ENCODE data around the gene ZNF420.
"Not testable (repeated sequence)": the region's sequence is repeated elsewhere in the genome, so short reads cannot be mapped to it uniquely, and the experiment has no call there.

The ZNF420 gene

GRCh38 chr19:37082307-37082706 lies 4.1 kb downstream of the ZNF420 start:
- Histone ChIP-seq H3K36me3 (ENCODE audit: insufficient read depth, low read depth, low read length) (0 out of 2 replicates have a peak, but pooled peaks cover 4% of the 10 kb centered on the region), H3K9ac (ENCODE audit: low read depth, low read length) (no peak overlapping the region), H3K4me3 (ENCODE audit: low read length) (no peak overlapping the region), H3K27ac (ENCODE audit: low read length) (no peak overlapping the region), H3K9me3 (ENCODE audit: insufficient read depth, low read depth, low read length) (peaks cover 54% of the 10 kb centered on the region), H3K4me1 (ENCODE audit: insufficient read depth, low read length) (no peaks in the 10 kb centered on the region), H3K27me3 (ENCODE audit: insufficient read depth, low read length) (no peaks in the 10 kb centered on the region)

GRCh38 chr19:37087110-37087509 lies 8.9 kb downstream of the ZNF420 start:
- Histone ChIP-seq H3K36me3 (ENCODE audit: insufficient read depth, low read depth, low read length) (peaks cover 30% of the 10 kb centered on the region; the same call in 1 of the 2 replicates), H3K4me3 (ENCODE audit: low read length) (no peak overlapping the region)

GRCh38 chr19:37095859-37096258 lies 17.6 kb downstream of the ZNF420 start:
- Histone ChIP-seq H3K27me3 (ENCODE audit: insufficient read depth, low read length) (no peaks in the 10 kb centered on the region), H3K27ac (ENCODE audit: low read length) (no peak overlapping the region), H3K4me1 (ENCODE audit: insufficient read depth, low read length) (no peaks in the 10 kb centered on the region), H3K9me3 (ENCODE audit: insufficient read depth, low read depth, low read length) (peaks cover 87% of the 10 kb centered on the region), H3K4me3 (ENCODE audit: low read length) (no peak overlapping the region), H3K9ac (ENCODE audit: low read depth, low read length) (no peak overlapping the region), H3K36me3 (ENCODE audit: insufficient read depth, low read depth, low read length) (peaks cover 52% of the 10 kb centered on the region)

More at GRCh38 chr19:37087110-37087509, 8.9 kb downstream of the ZNF420 start:
- no peak overlapping the region for H3K27ac ChIP-seq (ENCODE audit: low read length)
- H3K4me1 ChIP-seq (ENCODE audit: insufficient read depth, low read length), result no peaks in the 10 kb centered on the region
- no peak overlapping the region for H3K9ac ChIP-seq (ENCODE audit: low read depth, low read length)
- peaks cover 88% of the 10 kb centered on the region for H3K9me3 ChIP-seq (ENCODE audit: insufficient read depth, low read depth, low read length)
- H3K27me3 ChIP-seq (ENCODE audit: insufficient read depth, low read length), result no peaks in the 10 kb centered on the region

DNA sequence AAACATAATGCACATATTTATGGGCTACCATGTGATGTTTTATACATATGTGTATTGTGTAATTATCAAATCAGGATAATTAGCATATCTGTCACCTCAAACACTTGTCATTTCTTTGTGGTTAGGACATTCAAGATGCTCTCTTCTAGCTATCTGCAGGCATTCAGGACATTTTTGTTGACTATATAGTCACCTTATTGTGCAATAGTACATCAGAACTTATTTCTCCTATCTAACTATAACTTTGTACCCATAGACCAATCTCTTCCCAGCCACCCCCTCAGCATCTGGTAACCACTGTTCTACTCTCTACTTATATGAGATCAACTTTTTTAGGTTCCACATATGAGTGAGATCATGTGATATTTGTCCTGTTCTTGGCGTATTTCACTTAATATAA lies 20.3 kb downstream of the ZNF420 start:
- Histone ChIP-seq H3K4me3 (ENCODE audit: low read length) (no peak overlapping the region), H3K9me3 (ENCODE audit: insufficient read depth, low read depth, low read length) (peaks cover 87% of the 10 kb centered on the region), H3K4me1 (ENCODE audit: insufficient read depth, low read length) (no peaks in the 10 kb centered on the region), H3K27me3 (ENCODE audit: insufficient read depth, low read length) (no peaks in the 10 kb centered on the region), H3K27ac (ENCODE audit: low read length) (no peak overlapping the region), H3K36me3 (ENCODE audit: insufficient read depth, low read depth, low read length) (peaks cover 34% of the 10 kb centered on the region), H3K9ac (ENCODE audit: low read depth, low read length) (no peak overlapping the region)

GRCh38 chr19:37104135-37104534 lies 25.9 kb downstream of the ZNF420 start:
- H3K27ac ChIP-seq (ENCODE audit: low read length); H3K4me1 ChIP-seq (ENCODE audit: insufficient read depth, low read length); H3K9ac ChIP-seq (ENCODE audit: low read depth, low read length); H3K36me3 ChIP-seq (ENCODE audit: insufficient read depth, low read depth, low read length); H3K27me3 ChIP-seq (ENCODE audit: insufficient read depth, low read length); H3K4me3 ChIP-seq (ENCODE audit: low read length): not testable (repeated sequence)
- H3K9me3 ChIP-seq (ENCODE audit: insufficient read depth, low read depth, low read length), result peaks cover 76% of the 10 kb centered on the region

DNA sequence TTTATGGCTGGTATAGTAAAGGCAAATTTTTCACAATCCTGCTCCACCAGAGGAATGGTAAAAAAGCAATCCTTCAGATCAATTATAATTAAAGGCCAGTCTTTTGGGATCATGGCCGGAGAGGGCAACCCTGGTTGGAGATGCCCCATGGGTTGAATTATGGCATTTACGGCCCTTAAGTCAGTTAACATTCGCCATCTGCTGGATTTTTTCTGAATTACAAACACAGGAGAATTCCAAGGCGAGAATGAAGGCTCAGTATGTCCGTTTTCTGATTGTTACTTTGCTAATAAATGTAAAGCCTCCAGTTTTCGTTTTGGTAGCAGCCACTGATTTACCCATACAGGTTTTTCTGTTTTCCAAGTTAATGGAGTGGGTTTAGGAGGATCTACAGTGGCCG lies 33.5 kb downstream of the ZNF420 start:
- Histone ChIP-seq H3K9me3 (ENCODE audit: insufficient read depth, low read depth, low read length) (peaks cover 88% of the 10 kb centered on the region), H3K36me3 (ENCODE audit: insufficient read depth, low read depth, low read length) (peaks cover 13% of the 10 kb centered on the region; the same call in 1 of the 2 replicates)

GRCh38 chr19:37114001-37114400 lies 35.8 kb downstream of the ZNF420 start:
- Histone ChIP-seq H3K4me1 (ENCODE audit: insufficient read depth, low read length) (no peaks in the 10 kb centered on the region), H3K4me3 (ENCODE audit: low read length) (no peak overlapping the region), H3K9me3 (ENCODE audit: insufficient read depth, low read depth, low read length) (peaks cover 65% of the 10 kb centered on the region), H3K27ac (ENCODE audit: low read length) (no peak overlapping the region), H3K36me3 (ENCODE audit: insufficient read depth, low read depth, low read length) (peaks cover 10% of the 10 kb centered on the region; the same call in 1 of the 2 replicates), H3K27me3 (ENCODE audit: insufficient read depth, low read length) (no peaks in the 10 kb centered on the region), H3K9ac (ENCODE audit: low read depth, low read length) (no peak overlapping the region)

More for the DNA sequence above, 33.5 kb downstream of the ZNF420 start:
- not testable (repeated sequence) for H3K27ac ChIP-seq (ENCODE audit: low read length); H3K27me3 ChIP-seq (ENCODE audit: insufficient read depth, low read length); H3K4me3 ChIP-seq (ENCODE audit: low read length); H3K9ac ChIP-seq (ENCODE audit: low read depth, low read length); H3K4me1 ChIP-seq (ENCODE audit: insufficient read depth, low read length)

DNA sequence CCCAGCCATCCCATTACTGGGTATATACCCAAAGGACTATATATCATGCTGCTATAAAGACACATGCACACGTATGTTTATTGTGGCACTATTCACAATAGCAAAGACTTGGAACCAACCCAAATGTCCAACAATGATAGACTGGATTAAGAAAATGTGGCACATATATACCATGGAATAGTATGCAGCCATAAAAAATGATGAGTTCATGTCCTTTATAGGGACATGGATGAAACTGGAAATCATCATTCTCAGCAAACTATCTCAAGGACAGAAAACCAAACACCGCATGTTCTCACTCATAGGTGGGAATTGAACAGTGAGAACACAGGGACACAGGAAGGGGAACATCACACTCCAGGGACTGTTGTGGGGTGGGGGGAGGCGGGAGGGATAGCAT lies 43.9 kb downstream of the ZNF420 start:
- not testable (repeated sequence) for H3K27me3 ChIP-seq (ENCODE audit: insufficient read depth, low read length); H3K4me3 ChIP-seq (ENCODE audit: low read length); H3K36me3 ChIP-seq (ENCODE audit: insufficient read depth, low read depth, low read length); H3K4me1 ChIP-seq (ENCODE audit: insufficient read depth, low read length); H3K27ac ChIP-seq (ENCODE audit: low read length); H3K9ac ChIP-seq (ENCODE audit: low read depth, low read length)
- peaks cover 43% of the 10 kb centered on the region for H3K9me3 ChIP-seq (ENCODE audit: insufficient read depth, low read depth, low read length)

- H3K9me3 ChIP-seq (ENCODE audit: insufficient read depth, low read depth, low read length), result peaks cover 94% of the 10 kb centered on the region
- peak overlapping the region; percentile 36 for H3K4me3 ChIP-seq (ENCODE audit: low read length)
Measured at GRCh38 chr19:37127999-37128820, 50.0 kb downstream of the ZNF420 start.

DNA sequence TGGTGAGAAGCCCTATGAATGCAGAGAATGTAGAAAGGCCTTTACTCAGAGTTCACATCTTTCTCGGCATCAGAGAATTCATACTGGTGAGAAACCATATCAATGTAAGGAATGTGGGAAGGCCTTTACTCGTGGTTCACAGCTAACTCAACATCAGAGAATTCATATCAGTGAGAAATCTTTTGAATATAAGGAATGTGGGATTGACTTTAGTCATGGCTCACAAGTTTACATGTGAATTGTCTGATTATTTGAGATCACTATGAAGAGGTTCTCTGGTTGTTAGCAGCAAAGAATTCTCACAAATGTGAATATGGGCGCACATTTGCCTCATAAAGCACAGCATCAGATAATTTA lies 50.6 kb downstream of the ZNF420 start:
- peak overlapping the region; percentile 36; the same call in 1 of the 2 replicates for H3K4me3 ChIP-seq (ENCODE audit: low read length)
- H3K27ac ChIP-seq (ENCODE audit: low read length), result no peak overlapping the region
- peaks cover 20% of the 10 kb centered on the region for H3K36me3 ChIP-seq (ENCODE audit: insufficient read depth, low read depth, low read length)
- no peaks in the 10 kb centered on the region for H3K27me3 ChIP-seq (ENCODE audit: insufficient read depth, low read length)
- H3K4me1 ChIP-seq (ENCODE audit: insufficient read depth, low read length), result no peaks in the 10 kb centered on the region
- H3K9me3 ChIP-seq (ENCODE audit: insufficient read depth, low read depth, low read length), result peaks cover 97% of the 10 kb centered on the region
- no peak overlapping the region for H3K9ac ChIP-seq (ENCODE audit: low read depth, low read length)

More at GRCh38 chr19:37127999-37128820, 50.0 kb downstream of the ZNF420 start:
- Histone ChIP-seq H3K4me1 (ENCODE audit: insufficient read depth, low read length) (no peaks in the 10 kb centered on the region), H3K27me3 (ENCODE audit: insufficient read depth, low read length) (no peaks in the 10 kb centered on the region), H3K9ac (ENCODE audit: low read depth, low read length) (no peak overlapping the region), H3K36me3 (ENCODE audit: insufficient read depth, low read depth, low read length) (peaks cover 20% of the 10 kb centered on the region), H3K27ac (ENCODE audit: low read length) (no peak overlapping the region)

GRCh38 chr19:37136111-37136510 lies 57.9 kb downstream of the ZNF420 start:
- no peak overlapping the region for H3K9ac ChIP-seq (ENCODE audit: low read depth, low read length)
- no peak overlapping the region for H3K4me3 ChIP-seq (ENCODE audit: low read length)
- H3K27ac ChIP-seq (ENCODE audit: low read length), result no peak overlapping the region
- H3K36me3 ChIP-seq (ENCODE audit: insufficient read depth, low read depth, low read length), result no peaks in the 10 kb centered on the region
- no peaks in the 10 kb centered on the region for H3K4me1 ChIP-seq (ENCODE audit: insufficient read depth, low read length)
- H3K27me3 ChIP-seq (ENCODE audit: insufficient read depth, low read length), result no peaks in the 10 kb centered on the region
- H3K9me3 ChIP-seq (ENCODE audit: insufficient read depth, low read depth, low read length), result peaks cover 96% of the 10 kb centered on the region

DNA sequence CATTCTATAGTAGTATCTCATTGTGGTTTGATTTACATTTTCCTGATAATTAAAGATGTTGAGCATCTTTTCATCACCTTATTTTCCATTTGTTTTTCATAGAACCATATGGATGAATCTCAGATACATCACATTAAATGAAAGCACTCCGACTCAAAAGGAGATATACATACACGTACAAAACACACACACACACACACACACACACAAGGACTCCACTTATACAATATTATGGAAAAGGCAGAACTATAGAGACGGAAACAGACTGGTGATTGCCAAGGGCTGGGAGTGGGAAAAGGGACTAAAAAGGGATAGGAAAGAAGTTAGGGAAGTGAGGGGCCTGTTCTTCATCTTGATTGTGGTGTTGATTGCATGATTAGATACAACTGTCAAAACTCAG lies 70.0 kb downstream of the ZNF420 start:
- Histone ChIP-seq H3K27ac (ENCODE audit: low read length) (no peak overlapping the region), H3K36me3 (ENCODE audit: insufficient read depth, low read depth, low read length) (peaks cover 9% of the 10 kb centered on the region; the same call in 1 of the 2 replicates), H3K4me1 (ENCODE audit: insufficient read depth, low read length) (no peaks in the 10 kb centered on the region), H3K9ac (ENCODE audit: low read depth, low read length) (no peak overlapping the region), H3K27me3 (ENCODE audit: insufficient read depth, low read length) (no peaks in the 10 kb centered on the region), H3K4me3 (ENCODE audit: low read length) (no peak overlapping the region), H3K9me3 (ENCODE audit: insufficient read depth, low read depth, low read length) (peaks cover 79% of the 10 kb centered on the region)

Measured in iPS-20b (cell line).